GM04504 (cell line): ENCODE measurements around the gene EMC1.
A peak's percentile ranks its signal among the peaks of the same experiment; 100 is the strongest.
"Not testable (repeated sequence)": the region's sequence is repeated elsewhere in the genome, so short reads cannot be mapped to it uniquely, and the experiment has no call there.

ENCODE experiments used
- DNase-seq: peaks from one replicate; pipeline ENCODE4 v3.0.0-alpha.2; 2012; ENCODE audit warnings: low read depth

The EMC1 gene

DNA sequence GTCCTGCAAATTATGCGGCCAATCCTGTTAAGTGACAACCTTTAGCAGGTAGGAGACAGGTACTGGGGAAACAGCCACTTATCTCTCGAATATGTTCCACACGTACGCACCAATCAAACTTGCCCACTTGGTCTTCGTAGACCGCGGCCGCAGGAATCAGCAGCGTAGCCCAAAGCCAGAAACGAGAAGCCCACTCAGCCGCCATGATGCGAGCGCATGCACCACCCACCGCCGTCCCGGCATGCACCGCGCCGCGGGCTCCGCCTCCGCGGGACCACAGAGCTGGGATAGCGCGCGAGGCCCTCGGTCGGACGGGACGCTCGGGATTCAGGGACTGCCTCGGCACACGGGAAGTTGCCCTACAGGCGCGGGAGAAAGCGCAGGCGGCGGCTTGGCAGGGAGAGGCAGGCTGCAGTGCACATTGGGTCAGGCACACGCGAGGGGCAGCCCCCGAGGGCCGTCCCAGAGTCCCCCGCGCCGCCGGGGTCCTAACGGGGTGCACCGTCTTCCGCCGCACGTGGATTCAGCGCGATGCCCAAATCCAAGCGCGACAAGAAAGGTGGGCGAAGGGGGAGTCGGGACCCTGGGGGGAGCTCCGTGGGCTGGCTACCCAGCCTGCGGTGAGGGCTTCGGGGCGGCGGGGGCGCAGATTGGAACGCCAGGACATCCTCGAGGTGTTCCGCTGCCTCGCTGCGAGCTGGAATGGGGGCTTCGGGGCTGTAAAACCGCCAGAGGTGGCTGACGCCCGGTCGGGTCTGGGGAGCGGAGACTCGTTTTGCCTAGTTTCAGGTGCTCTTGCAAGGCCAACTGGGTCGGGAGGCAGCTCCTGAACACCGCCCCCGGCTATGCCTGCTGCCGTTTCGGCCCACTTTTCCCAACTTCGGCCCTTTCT is at the start of gene EMC1, which contains the start of gene MRTO4:
EMC1 (minus strand) TSS at position 220 of the 892 bp plus-strand sequence; CDS start at position 205, 15 bp downstream.
MRTO4 (plus strand) TSS at position 501 of the 892 bp plus-strand sequence; CDS start at position 532, 31 bp downstream.
- DNase-seq: peak; percentile 57

DNA sequence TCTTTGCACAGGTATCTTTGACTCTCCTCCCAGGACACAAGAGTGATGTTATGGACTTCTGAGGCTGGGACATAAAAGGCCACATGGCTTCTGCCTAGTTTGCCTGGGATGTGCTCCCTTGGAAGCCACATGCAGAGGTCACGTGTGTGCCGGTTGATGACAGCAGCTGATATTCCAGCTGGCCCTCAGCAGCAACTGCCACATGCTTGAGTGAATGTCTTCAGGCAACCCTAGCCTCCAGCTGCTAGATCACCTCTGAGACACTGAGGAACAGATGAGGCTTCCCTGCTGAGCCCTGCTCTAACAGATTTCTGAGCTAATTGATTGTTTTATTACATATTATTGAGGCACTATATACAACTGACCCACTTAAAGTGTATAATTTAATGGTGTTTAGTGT is 48.9 kb upstream of the EMC1 start:
- no peak for DNase-seq

DNA sequence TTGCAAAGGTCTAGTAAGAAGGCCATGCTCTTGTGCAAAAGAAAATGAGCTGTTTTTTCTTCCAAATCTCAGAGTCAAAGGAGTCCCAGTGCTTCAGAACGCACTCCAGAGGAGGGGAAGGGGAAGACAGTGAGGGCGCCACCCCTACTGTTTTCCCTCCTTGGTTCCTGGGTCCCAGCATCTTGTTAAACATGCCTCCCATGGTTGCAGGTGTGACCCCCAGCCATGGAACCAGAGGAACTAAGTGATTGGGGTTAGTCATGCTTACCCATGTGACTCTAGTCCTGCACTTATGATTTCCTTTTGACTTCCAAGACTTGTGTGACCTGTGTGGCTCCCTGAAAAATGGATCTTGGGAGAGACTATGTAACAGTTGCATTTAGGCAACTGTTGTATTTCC is 43.3 kb upstream of the EMC1 start:
- DNase-seq: no peak

DNA sequence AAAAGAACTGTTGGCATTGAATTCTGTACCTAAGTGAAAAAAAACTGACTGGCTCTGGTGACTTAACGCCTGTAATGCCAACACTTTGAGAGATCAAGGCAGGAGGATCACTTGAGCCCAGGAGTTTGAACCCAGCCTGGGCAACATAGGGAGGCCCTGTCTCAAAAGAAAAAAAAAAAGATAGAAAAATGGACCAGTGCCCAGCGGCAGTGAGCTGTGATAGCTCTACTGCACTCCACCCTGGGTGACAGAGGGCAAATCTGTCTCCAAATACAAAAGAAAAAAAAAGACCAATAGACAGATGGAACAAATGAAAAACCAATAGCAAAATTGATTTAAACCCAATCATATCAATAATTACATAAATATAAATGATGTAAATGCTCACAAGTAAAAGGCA is 37.9 kb upstream of the EMC1 start:
- DNase-seq: no peak

DNA sequence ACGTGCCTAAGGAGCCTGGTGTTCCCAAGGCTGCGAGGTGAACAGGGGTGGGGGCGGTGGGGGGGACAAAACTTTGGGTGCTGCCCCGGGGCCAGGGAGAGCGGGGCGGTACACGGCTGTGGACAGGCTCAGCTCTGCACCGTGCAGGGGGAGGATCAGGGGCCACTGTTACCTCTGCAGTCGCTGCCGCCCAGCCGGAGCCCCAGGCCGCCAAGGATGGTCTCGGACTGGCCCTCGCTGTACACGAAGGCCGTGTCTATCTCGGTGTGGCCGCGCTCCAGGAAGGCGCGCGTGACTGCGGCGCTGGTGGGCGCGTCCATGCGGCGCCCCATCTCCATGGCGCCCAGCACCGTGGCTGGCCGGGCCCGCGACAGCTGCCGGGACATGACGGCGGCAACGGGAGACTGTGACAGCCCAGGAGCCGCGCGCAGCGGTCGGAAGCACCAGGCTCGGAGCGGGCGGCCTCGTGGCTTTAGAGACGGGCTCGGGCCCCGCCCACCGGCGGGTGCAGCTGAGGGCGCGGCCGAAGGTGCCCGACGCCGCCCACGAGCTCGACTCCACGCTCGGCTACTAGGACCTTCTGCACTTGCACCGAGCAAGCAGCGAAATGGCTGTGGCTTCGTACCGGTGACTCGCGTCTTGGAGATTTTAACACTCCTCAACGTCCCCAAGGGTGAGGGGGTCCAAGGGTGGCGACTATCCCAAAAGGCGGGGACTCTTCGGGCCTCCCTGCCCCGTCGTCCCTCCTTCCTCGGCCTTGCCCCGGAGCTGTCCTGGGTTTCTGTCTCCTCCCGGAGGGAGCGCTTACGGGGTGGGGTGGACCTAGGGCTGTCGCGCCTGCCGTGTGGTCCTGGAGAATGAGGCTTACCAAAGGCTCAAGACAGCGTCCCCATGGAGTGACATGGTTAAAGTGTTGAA is 37.3 kb upstream of the EMC1 start, which contains the start of gene AKR7A3:
AKR7A3 (minus strand) TSS at position 447 of the 918 bp plus-strand sequence; CDS start at position 386, 61 bp downstream.
- DNase-seq: not testable (repeated sequence)

DNA sequence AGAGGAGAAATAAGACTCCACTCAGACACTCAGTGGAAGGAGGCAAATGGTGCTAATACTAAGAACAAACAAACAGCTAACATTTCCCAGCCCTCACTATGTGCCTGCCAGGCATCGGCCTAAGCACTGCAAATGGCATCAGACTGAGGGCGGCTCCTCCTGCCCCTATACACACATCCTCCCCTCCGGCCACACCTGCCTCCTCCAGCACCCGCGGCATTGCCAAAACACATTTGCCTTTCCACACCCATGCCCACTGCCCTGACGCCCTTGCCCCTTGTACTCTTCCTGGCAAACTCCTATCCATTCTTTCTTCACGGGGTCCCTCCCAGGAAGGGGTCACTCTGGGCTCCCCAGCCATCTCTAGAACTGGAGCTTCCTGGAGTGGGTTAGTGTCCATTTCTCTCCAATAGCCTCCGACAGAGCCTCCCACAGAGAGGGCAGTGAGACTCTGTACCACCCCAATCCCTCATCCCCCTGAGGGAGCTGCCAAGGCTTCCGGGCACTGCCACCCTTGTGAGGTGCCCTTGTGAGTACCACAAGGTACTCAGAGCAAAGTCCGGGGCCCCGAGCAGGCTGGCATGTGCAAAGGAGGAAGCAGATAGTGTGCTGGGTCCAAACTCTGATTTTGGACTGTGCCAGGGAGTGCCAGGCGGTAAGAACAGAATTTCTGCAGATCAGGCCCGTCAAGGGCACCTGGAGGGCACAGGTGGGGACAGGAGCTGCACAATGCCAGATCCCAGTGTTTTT is 36.3 kb upstream of the EMC1 start:
- no peak for DNase-seq

GRCh38 chr1:19285807-19286206 is 34.5 kb upstream of the EMC1 start:
- DNase-seq: not testable (repeated sequence)

DNA sequence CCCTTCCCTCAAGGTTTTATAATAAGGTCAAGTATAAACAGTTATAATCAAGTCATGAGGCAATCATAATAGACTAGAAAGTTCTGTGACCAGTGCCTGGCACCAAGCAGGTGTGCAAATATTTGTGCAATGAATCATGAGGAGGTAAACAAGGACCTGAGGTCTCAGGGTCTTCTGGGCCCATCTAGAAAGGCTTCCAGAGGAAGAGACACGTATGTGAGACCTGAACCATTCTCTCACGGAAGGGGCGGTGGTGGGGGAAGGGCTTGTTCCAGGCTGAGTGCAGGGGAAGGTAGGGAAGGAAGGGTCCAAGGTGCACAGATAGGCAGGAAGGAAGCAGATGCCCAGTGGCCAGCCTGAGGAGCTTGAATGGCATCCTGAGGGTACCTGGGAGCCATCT is 34.0 kb upstream of the EMC1 start:
- not testable (repeated sequence) for DNase-seq

DNA sequence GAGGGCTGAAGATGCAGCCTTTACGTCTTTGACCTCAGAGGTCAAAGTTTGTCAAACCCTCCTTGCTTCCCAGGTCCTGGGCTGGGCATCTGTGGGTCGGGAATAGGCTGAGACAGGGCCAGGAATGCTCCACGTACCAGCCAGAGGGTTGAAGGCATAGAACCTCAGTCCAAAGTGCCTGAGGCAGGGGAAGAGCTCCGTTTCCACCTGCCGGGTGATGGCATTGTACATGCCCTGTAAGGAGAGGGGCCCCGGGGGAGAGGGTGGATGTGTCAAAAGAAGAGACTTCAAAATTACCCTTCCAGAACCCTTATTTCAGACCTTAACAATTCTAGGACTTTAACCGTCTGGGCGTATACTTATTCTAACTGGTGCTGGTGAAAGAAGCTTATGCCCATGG is 33.6 kb upstream of the EMC1 start:
- DNase-seq: no peak

- no peak for DNase-seq
Observed at GRCh38 chr1:19283891-19284290, 32.6 kb upstream of the EMC1 start.

DNA sequence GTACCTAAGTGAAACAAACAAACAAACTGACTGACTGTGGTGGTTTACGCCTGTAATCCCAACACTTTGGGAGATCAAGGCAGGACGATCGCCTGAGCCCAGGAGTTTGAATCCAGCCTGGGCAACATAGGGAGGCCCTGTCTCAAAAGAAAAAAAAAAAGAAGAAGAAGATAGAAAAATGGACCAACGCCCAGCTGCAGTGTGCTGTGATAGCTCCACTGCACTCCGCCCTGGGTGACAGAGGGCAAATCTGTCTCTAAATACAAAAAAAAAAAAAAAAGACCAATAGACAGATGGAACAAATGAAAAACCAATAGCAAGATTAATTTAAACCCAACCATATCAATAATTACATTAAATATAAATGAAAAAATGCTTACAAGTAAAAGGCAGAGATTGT is 23.3 kb upstream of the EMC1 start:
- DNase-seq: no peak

GRCh38 chr1:19273844-19274531 is 22.7 kb upstream of the EMC1 start:
- DNase-seq: not testable (repeated sequence)

DNA sequence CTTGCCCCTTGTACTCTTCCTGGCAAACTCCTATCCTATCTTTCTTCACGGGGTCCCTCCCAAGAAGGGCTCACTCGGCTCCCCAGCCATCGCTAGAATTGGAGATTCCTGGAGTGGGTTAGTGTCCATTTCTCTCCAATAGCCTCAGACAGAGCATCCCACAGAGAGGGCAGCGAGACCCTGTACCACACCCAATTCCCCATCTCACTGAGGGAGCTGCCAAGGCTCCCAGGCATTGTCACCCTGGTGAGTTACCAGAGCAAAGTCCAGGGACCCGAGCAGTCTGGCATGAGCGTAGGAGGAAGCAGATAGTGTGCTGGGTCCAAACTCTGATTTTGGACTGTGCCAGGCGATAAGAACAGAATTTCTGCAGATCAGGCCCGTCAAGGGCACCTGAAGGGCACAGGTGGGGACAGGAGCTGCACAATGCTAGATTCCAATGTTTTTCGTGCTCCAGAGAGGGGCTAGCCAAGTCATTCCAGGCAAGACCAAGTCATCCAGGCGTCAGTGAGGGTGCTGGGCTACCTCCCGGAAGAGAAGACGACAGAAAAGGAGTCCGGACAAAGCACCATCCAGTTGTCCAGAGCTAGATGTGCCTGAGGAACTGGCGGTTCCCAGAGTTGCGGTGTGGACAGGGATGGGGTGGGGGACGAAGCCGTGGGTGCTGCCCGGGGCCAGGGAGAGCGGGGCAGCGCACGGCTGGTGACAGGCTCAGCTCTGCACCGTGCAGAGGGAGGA is 22.0 kb upstream of the EMC1 start:
- no peak for DNase-seq

DNA sequence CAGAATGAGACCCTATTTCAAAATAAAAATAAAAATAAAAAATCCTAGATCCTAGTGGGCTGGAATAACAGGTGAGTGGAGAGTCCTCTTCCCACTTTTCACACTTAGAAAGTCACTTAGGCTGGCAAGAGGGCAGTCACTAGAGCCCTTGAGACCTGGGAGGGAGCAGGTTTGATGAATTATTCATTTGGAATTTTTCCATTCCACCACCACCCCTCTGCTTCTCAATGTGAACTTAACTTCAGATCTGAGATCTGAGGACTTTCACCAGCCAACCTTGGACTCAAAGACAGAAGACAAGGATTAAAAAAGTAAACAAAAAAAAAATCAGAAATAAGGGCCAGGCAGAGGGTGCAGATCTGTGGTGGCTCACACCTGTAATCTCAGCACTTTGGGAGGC is 20.7 kb upstream of the EMC1 start:
- no peak for DNase-seq

DNA sequence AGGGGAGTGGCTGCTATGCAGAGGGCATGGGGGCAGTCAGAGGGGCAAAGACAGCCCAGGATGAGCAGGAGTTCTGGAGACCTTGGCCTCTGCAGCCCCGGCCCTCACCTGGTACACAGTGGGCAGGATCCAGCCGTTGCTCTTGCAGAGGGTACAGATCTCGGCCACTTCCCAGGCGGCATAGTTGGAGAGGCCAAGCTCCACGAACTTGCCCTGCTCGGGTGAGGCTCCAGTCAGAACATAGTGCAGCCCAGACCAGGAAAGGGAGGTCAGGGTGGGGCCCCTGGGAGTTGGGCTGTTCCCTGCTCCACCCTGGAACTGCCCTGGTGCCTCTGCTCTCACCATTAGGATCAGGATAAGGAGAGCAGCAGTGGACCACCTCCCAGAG is 19.0 kb upstream of the EMC1 start:
- DNase-seq: not testable (repeated sequence)

- not testable (repeated sequence) for DNase-seq
Observed at GRCh38 chr1:19269427-19270342, 18.4 kb upstream of the EMC1 start.

DNA sequence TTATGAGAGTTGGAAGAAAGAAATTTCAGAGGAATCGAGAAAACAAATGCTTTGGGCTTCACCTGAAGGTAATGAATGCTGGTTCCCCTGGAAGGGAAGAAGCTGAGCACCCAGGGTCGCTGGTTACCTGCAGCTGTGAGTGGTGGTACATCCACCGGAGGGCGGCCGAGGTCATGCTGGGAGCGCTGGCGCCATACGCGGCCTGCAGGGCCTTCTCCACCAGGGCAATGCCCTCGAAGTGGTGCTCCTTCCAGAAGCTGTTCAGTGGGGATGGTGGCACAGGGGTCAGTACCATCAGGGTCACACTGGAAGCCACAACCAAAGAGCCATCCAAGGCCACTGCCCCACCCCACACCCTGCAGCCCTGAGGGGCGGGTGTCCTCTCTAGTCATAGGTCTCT is 17.1 kb upstream of the EMC1 start:
- no peak for DNase-seq

DNA sequence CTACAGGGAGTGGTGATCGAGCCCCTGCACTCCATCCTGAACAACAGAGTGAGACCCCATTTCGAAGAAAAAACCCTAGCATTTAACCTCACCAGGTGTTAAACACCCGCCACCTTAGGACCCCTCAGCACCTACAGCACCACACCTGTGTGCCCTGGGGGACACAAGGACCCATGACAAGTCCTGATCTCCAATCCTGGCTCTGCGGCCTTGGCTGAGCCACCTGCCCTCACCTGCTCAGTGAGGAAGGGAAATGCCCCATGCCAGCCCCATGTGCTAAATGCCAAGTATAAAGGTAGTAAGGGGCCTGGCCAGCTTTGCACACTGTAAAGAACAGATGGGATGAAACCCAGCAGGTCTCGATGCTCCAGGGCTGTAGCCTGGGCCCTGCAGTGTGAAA is 11.4 kb upstream of the EMC1 start:
- DNase-seq: no peak

- no peak for DNase-seq
Observed at GRCh38 chr1:19262047-19262446, 10.7 kb upstream of the EMC1 start.
